ENCODE measurements around the gene KIRREL3. TPM values are rescaled to one million over a fixed set of nuclear protein-coding genes. Genes with fewer than 3 reads are reported as not detected.

Gene KIRREL3
- total RNA-seq, 4 donors from 2014 or later = 0.82 to 15.7 (median 1.4) TPM; not detected in 1

DNA sequence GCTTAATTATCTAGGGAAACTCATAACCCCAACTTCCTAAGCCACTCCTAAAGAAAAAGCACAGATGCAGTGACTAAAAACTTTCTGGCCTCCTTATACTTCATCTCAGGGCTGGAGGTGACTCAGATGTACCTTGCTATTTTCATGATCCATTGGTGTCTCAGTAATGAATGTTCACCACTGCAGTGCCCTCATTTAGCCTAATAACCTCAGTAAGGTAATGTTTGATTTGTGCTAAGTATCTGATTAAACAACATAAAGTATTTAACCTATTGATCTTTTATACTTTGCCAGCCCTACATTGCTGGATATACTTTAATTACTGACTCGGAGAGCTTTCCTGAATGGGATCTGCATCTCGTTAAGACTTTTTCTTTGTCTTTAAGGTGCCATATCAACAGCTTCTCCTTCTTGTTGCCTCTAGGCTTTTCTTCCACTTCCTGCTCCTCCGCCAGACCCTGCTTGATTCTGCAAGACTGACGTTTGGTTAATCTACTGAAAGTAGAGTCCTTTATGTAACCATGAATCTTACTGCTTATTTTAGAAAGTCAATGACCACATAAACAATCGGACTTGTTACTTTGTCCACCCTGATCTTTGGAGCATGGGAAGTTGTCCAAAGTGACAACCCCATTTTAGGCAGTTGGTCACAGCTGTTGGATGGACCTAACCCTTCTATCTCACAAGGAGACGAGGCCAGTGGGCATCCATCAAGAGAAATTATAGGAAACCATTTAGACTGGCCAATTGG lies 342.1 kb downstream of the KIRREL3 start:
- in situ Hi-C loops (cut with MboI; ENCODE audit: low pct_ligation_motif_present in 1 of 4, low pct_unique_long_range_greater_than_20kb in 1 of 4, low sequenced_read_pairs in 3 of 4) = no loop called here
- intact Hi-C loops (cut with DNase I; ENCODE audit: low total_unique reads) = no loop called here

DNA sequence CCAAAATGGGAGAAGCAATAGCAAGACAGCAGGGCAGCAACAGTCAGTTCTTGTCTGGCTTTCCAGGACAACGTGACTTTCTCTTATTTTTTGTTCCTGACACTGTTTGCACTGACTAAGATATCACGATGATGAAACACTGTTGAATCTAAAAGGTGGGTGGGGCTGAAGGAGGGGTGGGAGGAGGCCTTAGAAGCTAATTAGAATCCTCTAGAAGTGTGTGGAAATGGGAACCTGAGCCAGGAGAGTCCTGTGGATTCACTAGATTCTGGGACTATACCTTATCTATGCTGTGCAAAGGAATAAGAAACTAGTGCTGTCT lies 344.8 kb downstream of the KIRREL3 start:
- WGBS, 2 donors (ENCODE audit: low coverage in 1 of 2) = 21 to 26% methylated on average over 2 of the region's 2 CpGs
- in situ Hi-C loops (cut with MboI; ENCODE audit: low pct_ligation_motif_present in 1 of 4, low pct_unique_long_range_greater_than_20kb in 1 of 4, low sequenced_read_pairs in 3 of 4) = no loop called here
- TF ChIP-seq POLR2A (IDR thresholded peaks at IDR 0.05) (no peak), EP300 (IDR thresholded peaks at IDR 0.05; ENCODE audit: low read depth) (no peak), POLR2AphosphoS5 (IDR thresholded peaks at IDR 0.05) (no peak)
- TF ChIP-seq, protein P1, sequence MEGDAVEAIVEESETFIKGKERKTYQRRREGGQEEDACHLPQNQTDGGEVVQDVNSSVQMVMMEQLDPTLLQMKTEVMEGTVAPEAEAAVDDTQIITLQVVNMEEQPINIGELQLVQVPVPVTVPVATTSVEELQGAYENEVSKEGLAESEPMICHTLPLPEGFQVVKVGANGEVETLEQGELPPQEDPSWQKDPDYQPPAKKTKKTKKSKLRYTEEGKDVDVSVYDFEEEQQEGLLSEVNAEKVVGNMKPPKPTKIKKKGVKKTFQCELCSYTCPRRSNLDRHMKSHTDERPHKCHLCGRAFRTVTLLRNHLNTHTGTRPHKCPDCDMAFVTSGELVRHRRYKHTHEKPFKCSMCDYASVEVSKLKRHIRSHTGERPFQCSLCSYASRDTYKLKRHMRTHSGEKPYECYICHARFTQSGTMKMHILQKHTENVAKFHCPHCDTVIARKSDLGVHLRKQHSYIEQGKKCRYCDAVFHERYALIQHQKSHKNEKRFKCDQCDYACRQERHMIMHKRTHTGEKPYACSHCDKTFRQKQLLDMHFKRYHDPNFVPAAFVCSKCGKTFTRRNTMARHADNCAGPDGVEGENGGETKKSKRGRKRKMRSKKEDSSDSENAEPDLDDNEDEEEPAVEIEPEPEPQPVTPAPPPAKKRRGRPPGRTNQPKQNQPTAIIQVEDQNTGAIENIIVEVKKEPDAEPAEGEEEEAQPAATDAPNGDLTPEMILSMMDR (IDR thresholded peaks at IDR 0.05) = no peak

More for the DNA sequence above, 342.1 kb downstream of the KIRREL3 start:
- Histone ChIP-seq H3K9me3 (no peaks in the 10 kb centered on the region), H3K27me3 (peaks cover 4% of the 10 kb centered on the region), H3K4me1 (no peaks in the 10 kb centered on the region), H3K4me3 (no peak overlapping the region), H3K27ac (no peak overlapping the region), H3K36me3 (no peaks in the 10 kb centered on the region)
- no peak for DNase-seq
- 75 to 100% methylated on average over 2 to 6 of the region's 6 CpGs for WGBS, 2 donors (ENCODE audit: low coverage in 1 of 2)
- TF ChIP-seq POLR2AphosphoS5 (IDR thresholded peaks at IDR 0.05) = no peak

DNA sequence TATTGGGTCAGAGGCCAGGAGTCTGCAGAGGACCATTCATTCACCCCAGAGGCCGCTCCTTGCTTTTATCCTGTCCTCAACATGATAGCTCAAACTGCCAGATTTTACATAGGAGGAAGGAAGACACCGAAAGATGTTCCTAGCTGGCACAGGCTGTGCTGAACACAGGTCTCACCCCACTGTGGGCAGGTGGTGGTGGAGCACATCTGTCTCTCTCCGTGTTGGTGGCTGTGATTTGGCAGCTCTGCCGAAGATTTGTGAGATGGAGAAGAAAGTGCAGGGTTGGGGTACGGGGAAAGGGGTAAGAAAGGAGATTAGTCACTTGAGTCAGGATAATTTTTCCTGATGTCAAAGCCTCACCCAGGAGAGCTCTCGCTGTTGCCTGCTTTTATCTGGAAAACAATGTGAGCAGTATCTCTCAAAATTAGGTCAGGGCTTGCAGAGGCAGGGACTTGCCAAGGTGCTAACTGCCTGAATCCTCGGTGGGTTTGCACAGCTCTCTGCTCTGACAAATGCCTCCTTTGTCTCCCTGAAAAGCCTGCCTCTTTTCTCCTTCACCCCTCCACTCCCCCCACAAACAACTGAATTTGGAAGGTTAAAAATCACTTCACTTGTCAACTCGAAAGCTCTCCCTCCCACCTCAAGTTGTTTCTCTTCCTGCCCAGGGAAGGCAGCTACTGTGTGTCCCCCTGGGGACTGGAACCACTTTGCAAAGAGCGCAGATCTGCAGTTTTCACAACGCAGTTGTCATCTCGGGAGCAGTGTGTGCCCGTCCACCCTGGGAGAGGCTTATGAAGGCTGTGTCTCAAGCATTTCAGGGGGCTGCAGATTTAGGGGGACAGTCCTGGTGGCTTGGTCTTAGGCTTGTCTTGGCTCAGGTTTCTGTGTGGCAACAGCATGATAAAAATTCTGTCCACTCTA lies 345.4 kb downstream of the KIRREL3 start:
- in situ Hi-C loops (cut with MboI; ENCODE audit: low pct_ligation_motif_present in 1 of 4, low pct_unique_long_range_greater_than_20kb in 1 of 4, low sequenced_read_pairs in 3 of 4) (no loop called here), intact Hi-C loops (cut with DNase I; ENCODE audit: low total_unique reads) (no loop called here)
- no peak for DNase-seq
- no peak overlapping the region for H3K27ac ChIP-seq
- H3K36me3 ChIP-seq = no peaks in the 10 kb centered on the region
- no peak overlapping the region for H3K4me3 ChIP-seq
- H3K27me3 ChIP-seq = peaks cover 4% of the 10 kb centered on the region
- H3K4me1 ChIP-seq = no peaks in the 10 kb centered on the region
- H3K9me3 ChIP-seq = no peaks in the 10 kb centered on the region
- WGBS, 2 donors (ENCODE audit: low coverage in 1 of 2) = 31 to 54% methylated on average over 6 to 12 of the region's 12 CpGs
- no peak for TF ChIP-seq POLR2AphosphoS5 (IDR thresholded peaks at IDR 0.05)
- TF ChIP-seq, protein P1 (IDR thresholded peaks at IDR 0.05) = no peak
- TF ChIP-seq EP300 (IDR thresholded peaks at IDR 0.05; ENCODE audit: low read depth) = no peak
- TF ChIP-seq POLR2A (IDR thresholded peaks at IDR 0.05) = no peak

More for the DNA sequence above, 344.8 kb downstream of the KIRREL3 start:
- no peak overlapping the region for H3K27ac ChIP-seq
- H3K4me3 ChIP-seq = no peak overlapping the region
- intact Hi-C loops (cut with DNase I; ENCODE audit: low total_unique reads) = no loop called here
- H3K9me3 ChIP-seq = no peaks in the 10 kb centered on the region
- H3K4me1 ChIP-seq = no peaks in the 10 kb centered on the region
- H3K36me3 ChIP-seq = no peaks in the 10 kb centered on the region
- no peak for DNase-seq
- peaks cover 4% of the 10 kb centered on the region for H3K27me3 ChIP-seq

DNA sequence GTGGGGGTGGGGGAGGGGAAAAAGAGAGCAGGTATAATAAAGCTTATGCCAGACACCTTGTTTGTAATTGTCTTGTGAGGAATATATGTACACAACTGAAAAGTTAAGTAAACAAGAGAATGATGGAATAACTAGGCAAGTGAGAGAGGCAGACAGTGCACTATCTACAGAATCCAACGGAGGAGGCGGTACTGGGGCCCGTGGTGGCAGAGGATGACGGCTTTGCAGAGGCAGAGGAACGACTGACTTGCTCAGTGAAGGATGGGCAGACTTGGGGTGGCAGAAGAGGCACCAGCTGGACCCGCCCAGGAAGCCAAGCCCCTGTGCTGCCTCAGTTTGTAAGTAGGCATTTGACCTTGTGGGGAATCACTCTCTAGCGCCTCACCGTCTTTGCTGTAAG lies 347.5 kb downstream of the KIRREL3 start:
- Histone ChIP-seq H3K36me3 (no peaks in the 10 kb centered on the region), H3K27me3 (peaks cover 4% of the 10 kb centered on the region), H3K4me1 (no peaks in the 10 kb centered on the region), H3K27ac (no peak overlapping the region), H3K4me3 (no peak overlapping the region), H3K9me3 (no peaks in the 10 kb centered on the region)
- intact Hi-C loops (cut with DNase I; ENCODE audit: low total_unique reads) = no loop called here
- no peak for DNase-seq
- TF ChIP-seq POLR2A (IDR thresholded peaks at IDR 0.05) = no peak
- no peak for TF ChIP-seq POLR2AphosphoS5 (IDR thresholded peaks at IDR 0.05)
- TF ChIP-seq, protein P1 (IDR thresholded peaks at IDR 0.05) = no peak
- no peak for TF ChIP-seq EP300 (IDR thresholded peaks at IDR 0.05; ENCODE audit: low read depth)
- in situ Hi-C loops (cut with MboI; ENCODE audit: low pct_ligation_motif_present in 1 of 4, low pct_unique_long_range_greater_than_20kb in 1 of 4, low sequenced_read_pairs in 3 of 4) = no loop called here
- WGBS, 2 donors (ENCODE audit: low coverage in 1 of 2) = 71 to 73% methylated on average over 4 to 8 of the region's 8 CpGs
